Measurements from ENCODE around the gene MAB21L4. TPM values are rescaled to one million over a fixed set of nuclear protein-coding genes. Genes with fewer than 3 reads are reported as not detected.
A peak's percentile ranks its signal among the peaks of the same experiment; 100 is the strongest.

The MAB21L4 gene
- total and polyA plus RNA-seq, 2 donors (not counting 3 experiments of a cell fraction or from before 2014, with no cell fraction given) = not detected

DNA sequence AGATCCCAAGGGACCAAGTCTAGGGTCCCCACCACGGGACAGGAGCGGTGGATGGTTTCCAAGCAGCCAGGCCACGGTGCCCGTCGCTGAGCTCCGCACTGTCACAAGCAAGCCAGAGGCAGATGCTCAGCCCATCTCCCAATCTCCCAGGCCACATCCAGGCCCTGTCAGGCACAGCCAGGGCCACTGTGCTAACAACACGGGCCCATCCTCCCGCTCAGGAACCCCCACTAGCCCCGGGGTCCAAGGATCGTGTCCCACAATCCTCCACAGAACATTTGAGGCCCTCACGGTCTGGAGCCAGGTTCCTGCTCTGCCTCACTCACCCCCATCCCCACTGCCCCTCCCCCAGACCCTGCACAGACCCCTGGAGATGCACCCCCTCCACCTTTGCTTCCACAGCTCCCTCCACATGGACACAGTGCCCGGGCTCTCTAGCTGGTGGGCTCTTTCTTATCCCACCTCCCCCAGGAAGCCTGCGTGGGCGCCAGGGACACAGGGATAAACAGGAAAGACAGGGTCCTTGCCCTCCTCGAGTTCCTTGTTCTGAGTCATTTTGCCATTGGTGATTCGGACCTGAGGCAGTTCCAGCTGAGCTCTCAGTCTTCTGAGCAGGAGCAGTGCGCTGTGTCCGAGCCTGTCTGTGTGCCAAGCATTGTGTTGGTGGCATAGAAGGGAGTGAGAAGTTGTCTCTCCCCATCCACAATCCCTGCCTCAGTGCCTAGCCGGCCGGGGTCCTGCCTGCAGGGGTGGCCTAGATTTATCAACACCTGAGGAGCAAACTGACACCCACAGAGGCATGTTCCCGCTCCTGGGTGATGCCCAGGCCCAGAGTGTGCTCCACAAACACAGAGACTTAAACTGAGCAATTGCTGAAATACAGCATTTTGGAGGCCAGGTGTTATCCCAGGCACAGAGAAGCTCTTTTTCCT lies 17.2 kb upstream of the MAB21L4 start:
- Histone ChIP-seq H4K20me1 (replicated peaks; ENCODE audit: control insufficient read depth, extremely low read depth, insufficient read depth, low read length) (no peaks in the 10 kb centered on the region), H3K4me2 (ENCODE audit: insufficient read depth, low read length) (peak overlapping the region; percentile 9), H3K4me1 (ENCODE audit: control insufficient read depth, extremely low read depth, insufficient read depth, low read length) (peaks cover 15% of the 10 kb centered on the region), H2AFZ (ENCODE audit: low read depth, low read length) (peak overlapping the region; percentile 50), H3K27me3 (ENCODE audit: control insufficient read depth in 2 of 2, insufficient read depth in 2 of 2, low read length in 2 of 2) (no peaks in the 10 kb centered on the region), H3K36me3 (ENCODE audit: control insufficient read depth in 2 of 2, extremely low read depth in 1 of 2, insufficient read depth in 2 of 2, low read length in 2 of 2) (no peaks in the 10 kb centered on the region), H3K27ac (ENCODE audit: insufficient read depth, low read depth, low read length) (peak overlapping the region; percentile 24), H3K9me1 (replicated peaks; ENCODE audit: control insufficient read depth, extremely low read depth, insufficient read depth, low read length) (no peaks in the 10 kb centered on the region), H3K9me3 (replicated peaks; ENCODE audit: control insufficient read depth, insufficient read depth, low read length) (no peaks in the 10 kb centered on the region), H3K4me3 (replicated peaks in 1 of 3; ENCODE audit: insufficient read depth in 1 of 3, low read depth in 1 of 3, low read length in 3 of 3) (no peak overlapping the region), H3K79me2 (ENCODE audit: control insufficient read depth, insufficient read depth, low read length) (no peaks in the 10 kb centered on the region), H3K9ac (replicated peaks; ENCODE audit: extremely low read depth, insufficient read depth, low read length) (no peak overlapping the region)
- ChIA-PET POLR2A (interaction anchor here (1.5 kb wide), 1 partner anchor 15 kb away, joined by 8 read pairs; no protein-coding TSS in a partner anchor), CTCF (interaction anchor here (1.0 to 3.8 kb wide), 19 partner anchors 8 to 316 kb away, joined by 3 to 40 read pairs (median 6); partner anchors contain the start of genes CROCC2 and MAB21L4)
- TF ChIP-seq FOS (IDR thresholded peaks at IDR 0.05; ENCODE audit: borderline replicate concordance, insufficient read depth, low read length) (peak; percentile 23), MYC (IDR thresholded peaks at IDR 0.05; ENCODE audit: low read depth, low read length) (no peak)
- dilution Hi-C loops (cut with MboI; ENCODE audit: extremely low pct_ligation_motif_present, low sequenced_read_pairs) = no loop called here
- DNase-seq (ENCODE audit: low read depth, low spot score) (peak; percentile 60), FAIRE-seq (no peak)
- intact Hi-C loops (cut with micrococcal nuclease) = loop anchor here (2.0 to 10.0 kb wide), 3 partner anchors 162 to 311 kb away; no protein-coding TSS in a partner anchor
- BruUV-seq (replicated peaks) = no TSS peak

DNA sequence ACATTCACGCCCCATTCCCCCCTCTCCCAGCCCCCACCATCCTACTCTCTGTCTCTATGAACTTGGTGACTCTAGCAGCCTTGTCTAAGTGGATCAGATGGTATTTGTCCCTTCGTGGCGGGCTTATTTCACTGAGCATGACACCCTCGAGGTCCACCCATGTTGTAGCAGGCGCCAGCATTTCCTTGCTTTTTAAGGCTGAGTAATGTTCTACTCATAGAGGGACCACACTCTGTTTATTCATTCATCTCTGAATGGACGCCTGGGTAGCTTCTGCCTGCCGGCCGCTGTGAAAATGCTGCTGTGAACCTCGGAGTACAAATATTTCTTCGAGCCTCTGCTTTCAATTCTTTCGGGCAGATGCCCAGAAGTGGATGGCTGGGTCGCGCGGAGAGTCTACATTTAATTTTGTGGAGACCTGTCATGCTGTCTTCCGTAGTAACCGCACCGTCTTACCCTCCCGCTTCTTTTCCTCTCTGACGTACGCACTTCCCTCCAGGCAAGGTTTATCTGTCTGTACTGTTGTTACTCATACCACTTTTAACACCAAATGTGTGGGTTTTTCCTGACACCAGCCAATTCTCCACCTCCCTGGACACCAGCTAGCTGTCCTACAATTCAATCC lies 15.8 kb upstream of the MAB21L4 start:
- Histone ChIP-seq H3K79me2 (ENCODE audit: control insufficient read depth, insufficient read depth, low read length) (no peaks in the 10 kb centered on the region), H3K4me1 (ENCODE audit: control insufficient read depth, extremely low read depth, insufficient read depth, low read length) (peaks cover 15% of the 10 kb centered on the region), H3K36me3 (ENCODE audit: control insufficient read depth in 2 of 2, extremely low read depth in 1 of 2, insufficient read depth in 2 of 2, low read length in 2 of 2) (no peaks in the 10 kb centered on the region), H3K4me2 (ENCODE audit: insufficient read depth, low read length) (no peak overlapping the region), H3K4me3 (replicated peaks in 1 of 3; ENCODE audit: insufficient read depth in 1 of 3, low read depth in 1 of 3, low read length in 3 of 3) (no peak overlapping the region), H2AFZ (ENCODE audit: low read depth, low read length) (no peak overlapping the region), H4K20me1 (replicated peaks; ENCODE audit: control insufficient read depth, extremely low read depth, insufficient read depth, low read length) (no peaks in the 10 kb centered on the region), H3K27ac (ENCODE audit: insufficient read depth, low read depth, low read length) (no peak overlapping the region), H3K9me1 (replicated peaks; ENCODE audit: control insufficient read depth, extremely low read depth, insufficient read depth, low read length) (no peaks in the 10 kb centered on the region), H3K9me3 (replicated peaks; ENCODE audit: control insufficient read depth, insufficient read depth, low read length) (no peaks in the 10 kb centered on the region), H3K27me3 (ENCODE audit: control insufficient read depth in 2 of 2, insufficient read depth in 2 of 2, low read length in 2 of 2) (no peaks in the 10 kb centered on the region), H3K9ac (replicated peaks; ENCODE audit: extremely low read depth, insufficient read depth, low read length) (no peak overlapping the region)
- intact Hi-C loops (cut with micrococcal nuclease) (loop anchor here (2.0 to 10.0 kb wide), 3 partner anchors 163 to 309 kb away; no protein-coding TSS in a partner anchor), dilution Hi-C loops (cut with MboI; ENCODE audit: extremely low pct_ligation_motif_present, low sequenced_read_pairs) (no loop called here)
- CTCF ChIA-PET = interaction anchor here (1.0 to 3.4 kb wide), 3 partner anchors 9 to 166 kb away, joined by 3 to 40 read pairs (median 18); partner anchors contain the start of gene MAB21L4
- TF ChIP-seq POLR2AphosphoS5 (IDR thresholded peaks at IDR 0.05; ENCODE audit: insufficient read depth, low read depth, low read length) (no peak), JUN (IDR thresholded peaks at IDR 0.05; ENCODE audit: borderline replicate concordance, insufficient read depth, insufficient read length, low read depth) (no peak), GATA2 (IDR thresholded peaks at IDR 0.05; ENCODE audit: insufficient read depth, insufficient read length, low read depth, low read length) (no peak), MYC (IDR thresholded peaks at IDR 0.05; ENCODE audit: low read depth, low read length) (no peak), FOS (IDR thresholded peaks at IDR 0.05; ENCODE audit: borderline replicate concordance, insufficient read depth, low read length) (no peak)
- TF ChIP-seq, protein P1, sequence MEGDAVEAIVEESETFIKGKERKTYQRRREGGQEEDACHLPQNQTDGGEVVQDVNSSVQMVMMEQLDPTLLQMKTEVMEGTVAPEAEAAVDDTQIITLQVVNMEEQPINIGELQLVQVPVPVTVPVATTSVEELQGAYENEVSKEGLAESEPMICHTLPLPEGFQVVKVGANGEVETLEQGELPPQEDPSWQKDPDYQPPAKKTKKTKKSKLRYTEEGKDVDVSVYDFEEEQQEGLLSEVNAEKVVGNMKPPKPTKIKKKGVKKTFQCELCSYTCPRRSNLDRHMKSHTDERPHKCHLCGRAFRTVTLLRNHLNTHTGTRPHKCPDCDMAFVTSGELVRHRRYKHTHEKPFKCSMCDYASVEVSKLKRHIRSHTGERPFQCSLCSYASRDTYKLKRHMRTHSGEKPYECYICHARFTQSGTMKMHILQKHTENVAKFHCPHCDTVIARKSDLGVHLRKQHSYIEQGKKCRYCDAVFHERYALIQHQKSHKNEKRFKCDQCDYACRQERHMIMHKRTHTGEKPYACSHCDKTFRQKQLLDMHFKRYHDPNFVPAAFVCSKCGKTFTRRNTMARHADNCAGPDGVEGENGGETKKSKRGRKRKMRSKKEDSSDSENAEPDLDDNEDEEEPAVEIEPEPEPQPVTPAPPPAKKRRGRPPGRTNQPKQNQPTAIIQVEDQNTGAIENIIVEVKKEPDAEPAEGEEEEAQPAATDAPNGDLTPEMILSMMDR (IDR thresholded peaks at IDR 0.05; ENCODE audit: extremely low read depth in 1 of 2, insufficient read depth in 1 of 2, low read depth in 1 of 2, low read length in 2 of 2) = no peak
- DNase-seq (ENCODE audit: low read depth, low spot score) (no peak), FAIRE-seq (no peak)
- POLR2A ChIA-PET = no interaction called here
- no TSS peak for BruUV-seq (replicated peaks)

Data from endothelial cell of umbilical vein (primary cell).